Uterus (tissue), 2 donors: Measurements from ENCODE around the gene FSHB.

ENCODE experiments used
- CTCF ChIP-seq, 4 experiments: fragments of 200-600 bp in 2 of 4; fragments of 450-650 bp in 2 of 4; sonication (generic) in 2 of 4; IDR thresholded peaks; one replicate each; pipeline ENCODE4 v1.5.1; 2016 to 2019; ENCODE audit warnings: antibody characterized with exemption in 4 of 4, mild to moderate bottlenecking in 2 of 4, moderate library complexity in 1 of 4
- POLR2A ChIP-seq, 2 donors: fragments of 450-650 bp; IDR thresholded peaks; one replicate each; pipeline ENCODE4 v1.6.1; 2016; ENCODE audit warnings: antibody characterized with exemption in 2 of 2, mild to moderate bottlenecking in 1 of 2, moderate library complexity in 1 of 2

- TF ChIP-seq CTCF (IDR thresholded peaks at IDR 0.05), result no peak
- TF ChIP-seq POLR2A (IDR thresholded peaks at IDR 0.05), result no peak
Measured at GRCh38 chr11:30216534-30216933, 14.3 kb upstream of the FSHB start.
